GM18508 (cell line): ENCODE results near the gene LCLAT1.

ENCODE experiments used
- ATAC-seq: cut with Tn5 transposase; IDR thresholded peaks from one replicate; pipeline ENCODE4 v1.9.1; 2021; ENCODE audit warnings: moderate number of reproducible peaks; ENCODE audit not compliant: insufficient read depth, unreplicated experiment

Gene LCLAT1

GRCh38 chr2:30662268-30663131, 215.5 kb downstream of the LCLAT1 start:
- ATAC-seq, result no peak

- ATAC-seq, result no peak
Measured at GRCh38 chr2:30663321-30663720, 216.3 kb downstream of the LCLAT1 start.

- ATAC-seq, result no peak
Measured at GRCh38 chr2:30663806-30664205, 216.8 kb downstream of the LCLAT1 start.

GRCh38 chr2:30664761-30665358, 217.8 kb downstream of the LCLAT1 start:
- ATAC-seq, result no peak

GRCh38 chr2:30665761-30666265, 218.8 kb downstream of the LCLAT1 start:
- no peak for ATAC-seq

GRCh38 chr2:30666266-30666874, 219.3 kb downstream of the LCLAT1 start:
- ATAC-seq, result no peak

GRCh38 chr2:30670453-30670852, 223.4 kb downstream of the LCLAT1 start:
- no peak for ATAC-seq

- ATAC-seq, result no peak
Measured at GRCh38 chr2:30673127-30673526, 226.1 kb downstream of the LCLAT1 start.

GRCh38 chr2:30675758-30676157, 228.7 kb downstream of the LCLAT1 start:
- ATAC-seq, result no peak

- no peak for ATAC-seq
Measured at GRCh38 chr2:30677231-30677630, 230.2 kb downstream of the LCLAT1 start.

- ATAC-seq, result no peak
Measured at GRCh38 chr2:30677861-30678385, 230.9 kb downstream of the LCLAT1 start.

GRCh38 chr2:30678410-30679137, 231.5 kb downstream of the LCLAT1 start:
- no peak for ATAC-seq

GRCh38 chr2:30679426-30680088, 232.5 kb downstream of the LCLAT1 start:
- no peak for ATAC-seq

- no peak for ATAC-seq
Measured at GRCh38 chr2:30680121-30680520, 233.1 kb downstream of the LCLAT1 start.

GRCh38 chr2:30681022-30681421, 234.0 kb downstream of the LCLAT1 start:
- ATAC-seq, result no peak

- ATAC-seq, result no peak
Measured at GRCh38 chr2:30683236-30683956, 236.3 kb downstream of the LCLAT1 start.

GRCh38 chr2:30684026-30684425, 237.0 kb downstream of the LCLAT1 start:
- no peak for ATAC-seq

GRCh38 chr2:30684516-30684915, 237.5 kb downstream of the LCLAT1 start:
- no peak for ATAC-seq

- no peak for ATAC-seq
Measured at GRCh38 chr2:30684996-30685395, 237.9 kb downstream of the LCLAT1 start.
